Measurements from ENCODE around the gene ARHGAP6. TPM values are rescaled to one million over a fixed set of nuclear protein-coding genes. Genes with fewer than 3 reads are reported as not detected.
"Not testable (repeated sequence)": the region's sequence is repeated elsewhere in the genome, so short reads cannot be mapped to it uniquely, and the experiment has no call there.

Gene ARHGAP6
- total and polyA plus RNA-seq, 2 donors from 2014 or later: 6.0 to 20.4 TPM

DNA sequence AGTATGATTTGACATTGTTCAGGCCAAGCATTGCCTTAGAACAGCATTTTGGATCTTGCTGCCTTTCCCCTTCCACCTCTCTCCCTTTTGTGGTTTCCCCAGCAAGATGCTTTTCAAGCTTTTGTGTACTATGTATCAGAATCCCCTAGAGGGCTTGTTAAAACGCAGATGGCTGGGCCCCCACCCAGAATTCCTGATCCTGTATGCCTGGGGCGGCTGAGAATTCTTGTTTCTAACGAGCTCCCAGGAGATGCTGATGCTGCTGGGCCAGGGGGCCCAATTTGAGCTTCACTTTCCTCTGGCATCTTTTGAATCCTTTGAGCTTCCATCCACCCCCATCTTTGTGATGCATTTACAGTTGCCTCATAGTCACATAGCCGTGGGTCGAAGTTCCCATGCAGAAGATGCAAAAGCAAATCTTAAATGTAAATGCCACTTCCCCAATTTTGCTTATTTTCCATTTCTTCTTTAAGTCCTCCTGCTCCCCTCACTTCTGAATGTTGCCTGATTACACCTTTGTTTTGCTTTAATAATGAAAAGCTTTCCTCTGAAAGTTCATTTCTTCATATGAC lies 536.1 kb downstream of the ARHGAP6 start:
- H3K27ac ChIP-seq (ENCODE audit: low read depth in 2 of 2, low read length in 2 of 2): no peak overlapping the region
- no peak overlapping the region for H3K4me3 ChIP-seq (ENCODE audit: low read length in 3 of 3)
- H3K36me3 ChIP-seq (ENCODE audit: control insufficient read depth in 2 of 3, insufficient read depth in 3 of 3, low read length in 3 of 3): no peaks in the 10 kb centered on the region
- no peak for DNase-seq
- no peaks in the 10 kb centered on the region for H3K27me3 ChIP-seq (ENCODE audit: control insufficient read depth, insufficient read depth, low read length)
- intact Hi-C loops (cut with DNase I): loop anchor here (10.0 kb wide), 1 partner anchor 945 kb away; no protein-coding TSS in a partner anchor
- TF ChIP-seq CTCF (IDR thresholded peaks at IDR 0.05; ENCODE audit: borderline replicate concordance, extremely low read depth, insufficient read depth): no peak
- FAIRE-seq: no peak
- no peaks in the 10 kb centered on the region for H3K4me1 ChIP-seq (ENCODE audit: control insufficient read depth in 2 of 3, insufficient read depth in 2 of 3, low read depth in 1 of 3, low read length in 3 of 3)
- H3K9me3 ChIP-seq (ENCODE audit: control insufficient read depth in 2 of 3, insufficient read depth in 1 of 3, low read length in 3 of 3): no peaks in the 10 kb centered on the region
- no peak overlapping the region for H3K9ac ChIP-seq (ENCODE audit: low read length in 3 of 3)

DNA sequence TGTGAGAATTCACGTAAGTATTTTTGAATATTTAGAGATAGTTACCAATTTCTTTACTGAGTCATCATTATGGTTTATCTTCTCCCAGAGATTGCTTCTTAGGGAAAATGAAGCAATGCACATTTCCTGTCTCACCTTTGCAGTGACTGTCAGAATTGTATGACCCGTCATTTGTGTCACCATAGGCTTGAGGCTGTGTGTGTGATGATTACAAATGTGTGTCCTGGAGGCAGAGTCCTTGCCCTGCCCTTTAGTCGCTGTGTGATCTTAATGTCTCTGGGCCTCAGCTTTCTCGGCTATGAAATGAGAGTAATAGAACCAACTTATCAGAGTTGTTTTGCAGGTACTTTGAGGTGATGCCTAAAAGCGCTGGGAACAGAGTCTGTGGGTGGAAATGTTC lies 540.7 kb downstream of the ARHGAP6 start:
- Histone ChIP-seq H3K9me3 (ENCODE audit: control insufficient read depth in 2 of 3, insufficient read depth in 1 of 3, low read length in 3 of 3) (no peaks in the 10 kb centered on the region), H3K9ac (ENCODE audit: low read length in 3 of 3) (no peak overlapping the region)
- TF ChIP-seq CTCF (IDR thresholded peaks at IDR 0.05; ENCODE audit: borderline replicate concordance, extremely low read depth, insufficient read depth): no peak

DNA sequence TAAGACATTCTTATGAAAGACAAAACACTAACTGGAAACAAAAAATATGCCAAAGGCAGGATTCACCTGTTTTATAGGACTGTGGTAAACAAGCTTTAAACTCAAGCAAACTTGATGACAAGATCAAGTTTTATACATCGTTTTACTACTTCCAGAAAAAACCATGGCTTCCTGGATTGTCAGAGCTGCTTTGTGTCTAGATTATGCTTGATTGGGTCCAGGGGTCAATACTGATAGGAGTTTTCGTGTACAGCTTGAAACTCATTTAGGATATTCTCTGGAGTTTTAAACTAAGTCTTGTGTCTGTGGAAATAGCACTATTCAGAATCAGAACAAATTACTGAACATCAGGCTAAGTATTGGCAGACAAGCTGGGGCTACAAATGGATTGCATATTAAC lies 541.6 kb downstream of the ARHGAP6 start:
- Histone ChIP-seq H3K9me3 (ENCODE audit: control insufficient read depth in 2 of 3, insufficient read depth in 1 of 3, low read length in 3 of 3) (no peaks in the 10 kb centered on the region), H3K36me3 (ENCODE audit: control insufficient read depth in 2 of 3, insufficient read depth in 3 of 3, low read length in 3 of 3) (peaks cover 3 to 27% (median 3%) of the 10 kb centered on the region in 3 donors), H3K9ac (ENCODE audit: low read length in 3 of 3) (no peak overlapping the region), H3K4me1 (ENCODE audit: control insufficient read depth in 2 of 3, insufficient read depth in 2 of 3, low read depth in 1 of 3, low read length in 3 of 3) (no peaks in the 10 kb centered on the region), H3K27ac (ENCODE audit: low read depth in 2 of 2, low read length in 2 of 2) (no peak overlapping the region), H3K27me3 (ENCODE audit: control insufficient read depth, insufficient read depth, low read length) (no peaks in the 10 kb centered on the region), H3K4me3 (ENCODE audit: low read length in 3 of 3) (no peak overlapping the region)
- TF ChIP-seq CTCF (IDR thresholded peaks at IDR 0.05; ENCODE audit: borderline replicate concordance, extremely low read depth, insufficient read depth): no peak
- intact Hi-C loops (cut with DNase I): no loop called here
- DNase-seq (no peak), FAIRE-seq (no peak)

More for the DNA sequence above, 540.7 kb downstream of the ARHGAP6 start:
- no peak for FAIRE-seq
- intact Hi-C loops (cut with DNase I): no loop called here
- Histone ChIP-seq H3K4me1 (ENCODE audit: control insufficient read depth in 2 of 3, insufficient read depth in 2 of 3, low read depth in 1 of 3, low read length in 3 of 3) (no peaks in the 10 kb centered on the region), H3K4me3 (ENCODE audit: low read length in 3 of 3) (no peak overlapping the region), H3K36me3 (ENCODE audit: control insufficient read depth in 2 of 3, insufficient read depth in 3 of 3, low read length in 3 of 3) (peaks cover 0 to 19% (median 3%) of the 10 kb centered on the region in 3 donors), H3K27ac (ENCODE audit: low read depth in 2 of 2, low read length in 2 of 2) (no peak overlapping the region), H3K27me3 (ENCODE audit: control insufficient read depth, insufficient read depth, low read length) (no peaks in the 10 kb centered on the region)
- DNase-seq: no peak

GRCh38 chrX:11123087-11123486 lies 542.6 kb downstream of the ARHGAP6 start:
- H3K27ac ChIP-seq (ENCODE audit: low read depth in 2 of 2, low read length in 2 of 2); H3K27me3 ChIP-seq (ENCODE audit: control insufficient read depth, insufficient read depth, low read length); H3K9ac ChIP-seq (ENCODE audit: low read length in 3 of 3); intact Hi-C loops (cut with DNase I); H3K4me1 ChIP-seq (ENCODE audit: control insufficient read depth in 2 of 3, insufficient read depth in 2 of 3, low read depth in 1 of 3, low read length in 3 of 3); FAIRE-seq; H3K9me3 ChIP-seq (ENCODE audit: control insufficient read depth in 2 of 3, insufficient read depth in 1 of 3, low read length in 3 of 3); DNase-seq; H3K4me3 ChIP-seq (ENCODE audit: low read length in 3 of 3): not testable (repeated sequence)
- H3K36me3 ChIP-seq (ENCODE audit: control insufficient read depth in 2 of 3, insufficient read depth in 3 of 3, low read length in 3 of 3): peaks cover 3 to 36% (median 6%) of the 10 kb centered on the region in 3 donors

All from kidney (tissue), 14 donors.